IPS DF 19.7 (cell line): ENCODE results near the gene ADAM19.

Experiments used
- DNase-seq: peaks from one replicate; pipeline ENCODE4 v3.0.0-alpha.2; 2013; ENCODE audit warnings: low read depth, low spot score

ADAM19 gene

GRCh38 chr5:157575381-157576020 is at the start of gene ADAM19:
Gene ADAM19 (minus strand): TSS chr5:157575775. CDS start chr5:157575696, 79 bp downstream.
- DNase-seq, result no peak

GRCh38 chr5:157624144-157624543 is 48.6 kb upstream of the ADAM19 start:
- DNase-seq, result no peak

GRCh38 chr5:157620776-157621175 is 45.2 kb upstream of the ADAM19 start:
- no peak for DNase-seq

GRCh38 chr5:157618191-157618765 is 42.7 kb upstream of the ADAM19 start:
- no peak for DNase-seq

- DNase-seq, result no peak
Observed at GRCh38 chr5:157616785-157617184, 41.2 kb upstream of the ADAM19 start.

- no peak for DNase-seq
Observed at GRCh38 chr5:157613385-157614245, 38.0 kb upstream of the ADAM19 start.

GRCh38 chr5:157612581-157612980 is 37.0 kb upstream of the ADAM19 start:
- no peak for DNase-seq

GRCh38 chr5:157611571-157612476 is 36.2 kb upstream of the ADAM19 start:
- no peak for DNase-seq

GRCh38 chr5:157610990-157611389 is 35.4 kb upstream of the ADAM19 start:
- no peak for DNase-seq

GRCh38 chr5:157608972-157609565 is 33.5 kb upstream of the ADAM19 start:
- DNase-seq, result no peak

- no peak for DNase-seq
Observed at GRCh38 chr5:157607371-157608161, 32.0 kb upstream of the ADAM19 start.

GRCh38 chr5:157606046-157606445 is 30.5 kb upstream of the ADAM19 start:
- DNase-seq, result no peak

GRCh38 chr5:157603333-157604190 is 28.0 kb upstream of the ADAM19 start:
- no peak for DNase-seq

GRCh38 chr5:157602505-157602904 is 26.9 kb upstream of the ADAM19 start:
- no peak for DNase-seq

GRCh38 chr5:157600252-157600651 is 24.7 kb upstream of the ADAM19 start:
- DNase-seq, result no peak

- no peak for DNase-seq
Observed at GRCh38 chr5:157599565-157599964, 24.0 kb upstream of the ADAM19 start.

GRCh38 chr5:157598350-157598936 is 22.9 kb upstream of the ADAM19 start:
- DNase-seq, result no peak

GRCh38 chr5:157597277-157597676 is 21.7 kb upstream of the ADAM19 start:
- no peak for DNase-seq

- DNase-seq, result no peak
Observed at GRCh38 chr5:157596487-157596886, 20.9 kb upstream of the ADAM19 start.
